ENCODE measurements around the gene FBXL16. TPM values are rescaled to one million over a fixed set of nuclear protein-coding genes. Genes with fewer than 3 reads are reported as not detected.

FBXL16 gene
- total and polyA plus RNA-seq, 2 experiments from 2014 or later: 8.9 to 12.6 TPM

DNA sequence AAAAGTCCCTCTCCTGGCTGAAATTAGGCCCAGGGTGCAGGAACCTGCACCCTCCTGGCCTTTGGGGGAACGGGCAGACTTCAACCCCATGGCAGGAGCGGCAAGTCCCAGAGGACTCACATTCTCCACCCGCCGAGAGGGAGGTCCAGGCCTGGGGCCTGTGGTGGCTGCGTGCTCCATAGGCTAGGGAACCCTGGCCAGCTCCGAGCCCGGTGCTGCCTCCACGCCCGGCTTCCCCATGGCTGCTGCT lies 20.5 kb upstream of the FBXL16 start (continued):
- TF ChIP-seq, protein P1, sequence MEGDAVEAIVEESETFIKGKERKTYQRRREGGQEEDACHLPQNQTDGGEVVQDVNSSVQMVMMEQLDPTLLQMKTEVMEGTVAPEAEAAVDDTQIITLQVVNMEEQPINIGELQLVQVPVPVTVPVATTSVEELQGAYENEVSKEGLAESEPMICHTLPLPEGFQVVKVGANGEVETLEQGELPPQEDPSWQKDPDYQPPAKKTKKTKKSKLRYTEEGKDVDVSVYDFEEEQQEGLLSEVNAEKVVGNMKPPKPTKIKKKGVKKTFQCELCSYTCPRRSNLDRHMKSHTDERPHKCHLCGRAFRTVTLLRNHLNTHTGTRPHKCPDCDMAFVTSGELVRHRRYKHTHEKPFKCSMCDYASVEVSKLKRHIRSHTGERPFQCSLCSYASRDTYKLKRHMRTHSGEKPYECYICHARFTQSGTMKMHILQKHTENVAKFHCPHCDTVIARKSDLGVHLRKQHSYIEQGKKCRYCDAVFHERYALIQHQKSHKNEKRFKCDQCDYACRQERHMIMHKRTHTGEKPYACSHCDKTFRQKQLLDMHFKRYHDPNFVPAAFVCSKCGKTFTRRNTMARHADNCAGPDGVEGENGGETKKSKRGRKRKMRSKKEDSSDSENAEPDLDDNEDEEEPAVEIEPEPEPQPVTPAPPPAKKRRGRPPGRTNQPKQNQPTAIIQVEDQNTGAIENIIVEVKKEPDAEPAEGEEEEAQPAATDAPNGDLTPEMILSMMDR (conservative IDR thresholded peaks at IDR 0.05; ENCODE audit: low read depth in 2 of 2): no peak
- TF ChIP-seq, protein P2, sequence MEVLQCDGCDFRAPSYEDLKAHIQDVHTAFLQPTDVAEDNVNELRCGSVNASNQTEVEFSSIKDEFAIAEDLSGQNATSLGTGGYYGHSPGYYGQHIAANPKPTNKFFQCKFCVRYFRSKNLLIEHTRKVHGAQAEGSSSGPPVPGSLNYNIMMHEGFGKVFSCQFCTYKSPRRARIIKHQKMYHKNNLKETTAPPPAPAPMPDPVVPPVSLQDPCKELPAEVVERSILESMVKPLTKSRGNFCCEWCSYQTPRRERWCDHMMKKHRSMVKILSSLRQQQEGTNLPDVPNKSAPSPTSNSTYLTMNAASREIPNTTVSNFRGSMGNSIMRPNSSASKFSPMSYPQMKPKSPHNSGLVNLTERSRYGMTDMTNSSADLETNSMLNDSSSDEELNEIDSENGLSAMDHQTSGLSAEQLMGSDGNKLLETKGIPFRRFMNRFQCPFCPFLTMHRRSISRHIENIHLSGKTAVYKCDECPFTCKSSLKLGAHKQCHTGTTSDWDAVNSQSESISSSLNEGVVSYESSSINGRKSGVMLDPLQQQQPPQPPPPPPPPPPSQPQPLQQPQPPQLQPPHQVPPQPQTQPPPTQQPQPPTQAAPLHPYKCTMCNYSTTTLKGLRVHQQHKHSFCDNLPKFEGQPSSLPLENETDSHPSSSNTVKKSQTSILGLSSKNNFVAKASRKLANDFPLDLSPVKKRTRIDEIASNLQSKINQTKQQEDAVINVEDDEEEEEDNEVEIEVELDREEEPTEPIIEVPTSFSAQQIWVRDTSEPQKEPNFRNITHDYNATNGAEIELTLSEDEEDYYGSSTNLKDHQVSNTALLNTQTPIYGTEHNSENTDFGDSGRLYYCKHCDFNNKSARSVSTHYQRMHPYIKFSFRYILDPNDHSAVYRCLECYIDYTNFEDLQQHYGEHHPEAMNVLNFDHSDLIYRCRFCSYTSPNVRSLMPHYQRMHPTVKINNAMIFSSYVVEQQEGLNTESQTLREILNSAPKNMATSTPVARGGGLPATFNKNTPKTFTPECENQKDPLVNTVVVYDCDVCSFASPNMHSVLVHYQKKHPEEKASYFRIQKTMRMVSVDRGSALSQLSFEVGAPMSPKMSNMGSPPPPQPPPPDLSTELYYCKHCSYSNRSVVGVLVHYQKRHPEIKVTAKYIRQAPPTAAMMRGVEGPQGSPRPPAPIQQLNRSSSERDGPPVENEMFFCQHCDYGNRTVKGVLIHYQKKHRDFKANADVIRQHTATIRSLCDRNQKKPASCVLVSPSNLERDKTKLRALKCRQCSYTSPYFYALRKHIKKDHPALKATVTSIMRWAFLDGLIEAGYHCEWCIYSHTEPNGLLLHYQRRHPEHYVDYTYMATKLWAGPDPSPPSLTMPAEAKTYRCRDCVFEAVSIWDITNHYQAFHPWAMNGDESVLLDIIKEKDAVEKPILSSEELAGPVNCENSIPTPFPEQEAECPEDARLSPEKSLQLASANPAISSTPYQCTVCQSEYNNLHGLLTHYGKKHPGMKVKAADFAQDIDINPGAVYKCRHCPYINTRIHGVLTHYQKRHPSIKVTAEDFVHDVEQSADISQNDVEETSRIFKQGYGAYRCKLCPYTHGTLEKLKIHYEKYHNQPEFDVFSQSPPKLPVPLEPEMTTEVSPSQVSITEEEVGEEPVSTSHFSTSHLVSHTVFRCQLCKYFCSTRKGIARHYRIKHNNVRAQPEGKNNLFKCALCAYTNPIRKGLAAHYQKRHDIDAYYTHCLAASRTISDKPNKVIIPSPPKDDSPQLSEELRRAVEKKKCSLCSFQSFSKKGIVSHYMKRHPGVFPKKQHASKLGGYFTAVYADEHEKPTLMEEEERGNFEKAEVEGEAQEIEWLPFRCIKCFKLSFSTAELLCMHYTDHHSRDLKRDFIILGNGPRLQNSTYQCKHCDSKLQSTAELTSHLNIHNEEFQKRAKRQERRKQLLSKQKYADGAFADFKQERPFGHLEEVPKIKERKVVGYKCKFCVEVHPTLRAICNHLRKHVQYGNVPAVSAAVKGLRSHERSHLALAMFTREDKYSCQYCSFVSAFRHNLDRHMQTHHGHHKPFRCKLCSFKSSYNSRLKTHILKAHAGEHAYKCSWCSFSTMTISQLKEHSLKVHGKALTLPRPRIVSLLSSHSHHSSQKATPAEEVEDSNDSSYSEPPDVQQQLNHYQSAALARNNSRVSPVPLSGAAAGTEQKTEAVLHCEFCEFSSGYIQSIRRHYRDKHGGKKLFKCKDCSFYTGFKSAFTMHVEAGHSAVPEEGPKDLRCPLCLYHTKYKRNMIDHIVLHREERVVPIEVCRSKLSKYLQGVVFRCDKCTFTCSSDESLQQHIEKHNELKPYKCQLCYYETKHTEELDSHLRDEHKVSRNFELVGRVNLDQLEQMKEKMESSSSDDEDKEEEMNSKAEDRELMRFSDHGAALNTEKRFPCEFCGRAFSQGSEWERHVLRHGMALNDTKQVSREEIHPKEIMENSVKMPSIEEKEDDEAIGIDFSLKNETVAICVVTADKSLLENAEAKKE (CRISPR knock-in tag; IDR thresholded peaks at IDR 0.05): no peak
- no peak for TF ChIP-seq EZH2phosphoT487 (IDR thresholded peaks at IDR 0.05; ENCODE audit: unreplicated experiment)
- TF ChIP-seq ZNF114 (CRISPR knock-in tag; IDR thresholded peaks at IDR 0.05): no peak

GRCh38 chr16:725463-726187 lies 20.0 kb upstream of the FBXL16 start:
- Mint-ChIP-seq H3K4me1 (no peaks in the 10 kb centered on the region), H3K27me3 (ENCODE audit: insufficient read depth, low read depth, poor library complexity) (peaks cover 18% of the 10 kb centered on the region), H3K27ac (no peak overlapping the region), H3K9me3 (no peaks in the 10 kb centered on the region), H3K4me3 (no peak overlapping the region), H3K36me3 (ENCODE audit: low read depth) (no peaks in the 10 kb centered on the region)
- H3K27me3 ChIP-seq (ENCODE audit: insufficient read depth): peaks cover 14% of the 10 kb centered on the region; the same call in 1 of the 2 replicates
- H3K4me3 ChIP-seq: peak overlapping the region; percentile 71; the same call in 1 of the 2 replicates
- no peaks in the 10 kb centered on the region for H3K9me2 ChIP-seq (ENCODE audit: insufficient read depth)
- TF ChIP-seq NANOG (IDR thresholded peaks at IDR 0.05; ENCODE audit: borderline replicate concordance): no peak
- H3K79me2 ChIP-seq (replicated peaks; ENCODE audit: insufficient read depth): no peaks in the 10 kb centered on the region
- H2AFZ ChIP-seq: no peak overlapping the region
- H3K27ac ChIP-seq (ENCODE audit: low read depth): no peak overlapping the region
- H3K36me3 ChIP-seq (ENCODE audit: insufficient read depth): no peaks in the 10 kb centered on the region
- no peak for ATAC-seq
- H3K4me1 ChIP-seq (ENCODE audit: insufficient read depth): no peaks in the 10 kb centered on the region
- no peak for DNase-seq (ENCODE audit: low spot score)
- H3K4me2 ChIP-seq: peak overlapping the region; percentile 87
- peaks cover 12% of the 10 kb centered on the region for H3F3A ChIP-seq (replicated peaks; ENCODE audit: low read depth)
- H4K20me1 ChIP-seq (replicated peaks; ENCODE audit: insufficient read depth): no peaks in the 10 kb centered on the region

All from GM23338 (cell line).